ENCODE results near the gene CHI3L1.

CHI3L1 gene

DNA sequence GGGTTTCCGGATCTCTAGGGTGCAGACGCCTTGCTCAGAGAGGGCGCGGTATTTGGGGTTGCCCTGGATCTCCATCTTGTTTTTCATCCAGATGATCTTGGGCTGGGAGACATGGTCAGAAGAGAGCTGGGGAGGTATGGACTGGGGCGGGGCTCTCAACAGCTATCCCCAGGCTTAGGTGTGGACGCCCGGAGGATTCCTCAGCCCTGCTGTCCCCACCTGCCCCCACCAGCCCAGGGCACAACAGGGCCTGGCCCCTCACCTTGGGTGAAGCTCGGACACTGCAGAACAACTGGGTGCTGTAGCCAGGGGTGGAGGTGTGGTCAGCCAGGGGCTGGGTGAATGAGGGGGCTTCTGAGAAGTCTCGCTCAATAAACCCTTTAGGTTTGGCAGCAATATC lies 17.5 kb downstream of the CHI3L1 start:
- no peak for DNase-seq (ENCODE audit: low read depth)

DNA sequence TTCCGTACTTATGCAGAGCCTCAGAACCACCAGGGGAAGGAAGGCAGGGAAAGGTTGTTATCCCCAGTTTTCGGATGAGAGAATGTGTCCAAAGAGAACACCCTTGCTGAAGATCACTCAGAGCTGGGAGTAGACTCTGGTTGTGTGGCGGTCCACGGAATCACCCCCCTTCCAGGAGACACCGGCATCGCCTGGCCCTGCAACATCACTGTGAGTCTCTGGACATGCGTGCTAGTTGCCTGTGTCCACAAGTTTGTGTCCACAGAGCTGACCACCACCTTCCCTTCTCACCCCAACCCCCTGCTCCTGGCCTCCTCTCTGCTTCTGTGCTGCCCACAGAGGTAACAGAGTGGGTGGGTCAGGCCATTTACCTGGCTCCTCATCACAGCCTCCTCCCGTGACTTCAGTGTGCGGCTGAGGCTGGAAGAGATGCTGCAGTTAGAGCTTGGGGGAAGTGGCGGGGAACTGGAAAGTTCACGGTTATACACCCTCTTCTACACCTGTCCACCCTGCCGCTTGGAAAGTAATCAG lies 18.2 kb downstream of the CHI3L1 start:
- DNase-seq (ENCODE audit: low read depth), result no peak

DNA sequence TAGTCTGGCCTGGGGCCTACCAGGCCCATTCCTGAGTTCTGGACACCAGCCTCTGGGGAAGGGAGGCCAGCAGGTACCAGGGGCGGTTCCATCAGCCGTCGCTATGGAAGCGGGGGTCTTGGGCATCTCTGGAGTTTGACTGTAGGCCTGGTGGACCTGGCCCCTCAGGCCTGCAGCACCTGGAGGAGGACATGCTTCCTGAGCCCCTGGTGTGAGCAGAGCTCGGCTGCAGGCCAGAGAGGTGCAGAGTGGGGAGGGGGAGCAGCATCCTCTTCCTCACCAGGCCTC lies 18.6 kb downstream of the CHI3L1 start:
- no peak for DNase-seq (ENCODE audit: low read depth)

DNA sequence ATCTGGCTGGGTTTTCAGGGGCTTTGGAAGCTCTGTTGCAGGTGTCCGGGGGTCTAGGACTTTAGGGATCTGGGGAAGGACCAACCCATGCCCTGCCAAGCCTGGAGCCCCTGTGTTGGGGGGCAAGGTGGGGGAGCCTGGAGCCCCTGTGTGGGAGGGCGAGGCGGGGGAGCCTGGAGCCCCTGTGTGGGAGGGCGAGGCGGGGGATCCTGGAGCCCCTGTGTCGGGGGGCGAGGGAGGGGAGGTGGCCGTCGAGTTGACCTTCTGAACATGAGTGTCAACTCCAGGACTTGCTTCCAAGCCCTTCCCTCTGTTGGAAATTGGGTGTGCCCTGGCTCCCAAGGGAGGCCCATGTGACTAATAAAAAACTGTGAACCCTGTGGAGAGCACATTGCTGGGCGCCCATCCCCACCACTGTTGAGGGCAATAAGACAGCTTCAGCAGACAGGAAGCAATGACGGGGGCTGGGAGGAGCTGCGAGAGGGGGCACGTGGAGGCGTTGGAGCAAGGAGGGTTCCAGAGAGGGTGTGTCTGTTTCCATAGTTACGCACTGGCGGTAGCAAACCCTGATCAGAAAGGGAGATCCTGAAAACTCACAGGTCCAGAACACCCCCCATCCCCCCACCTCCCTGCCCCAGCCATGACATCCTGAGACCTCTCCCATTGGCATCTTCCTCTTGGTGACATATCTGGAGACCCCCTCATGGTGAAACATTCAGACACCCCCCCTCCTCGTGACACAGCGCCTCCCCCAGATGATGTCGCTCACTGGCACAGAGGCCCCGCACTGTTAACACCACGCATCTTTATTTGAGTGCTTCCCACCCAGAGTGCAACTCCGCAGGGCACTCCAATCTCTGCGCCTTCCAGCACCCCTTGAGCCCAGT lies 19.2 kb downstream of the CHI3L1 start:
- DNase-seq (ENCODE audit: low read depth), result no peak

DNA sequence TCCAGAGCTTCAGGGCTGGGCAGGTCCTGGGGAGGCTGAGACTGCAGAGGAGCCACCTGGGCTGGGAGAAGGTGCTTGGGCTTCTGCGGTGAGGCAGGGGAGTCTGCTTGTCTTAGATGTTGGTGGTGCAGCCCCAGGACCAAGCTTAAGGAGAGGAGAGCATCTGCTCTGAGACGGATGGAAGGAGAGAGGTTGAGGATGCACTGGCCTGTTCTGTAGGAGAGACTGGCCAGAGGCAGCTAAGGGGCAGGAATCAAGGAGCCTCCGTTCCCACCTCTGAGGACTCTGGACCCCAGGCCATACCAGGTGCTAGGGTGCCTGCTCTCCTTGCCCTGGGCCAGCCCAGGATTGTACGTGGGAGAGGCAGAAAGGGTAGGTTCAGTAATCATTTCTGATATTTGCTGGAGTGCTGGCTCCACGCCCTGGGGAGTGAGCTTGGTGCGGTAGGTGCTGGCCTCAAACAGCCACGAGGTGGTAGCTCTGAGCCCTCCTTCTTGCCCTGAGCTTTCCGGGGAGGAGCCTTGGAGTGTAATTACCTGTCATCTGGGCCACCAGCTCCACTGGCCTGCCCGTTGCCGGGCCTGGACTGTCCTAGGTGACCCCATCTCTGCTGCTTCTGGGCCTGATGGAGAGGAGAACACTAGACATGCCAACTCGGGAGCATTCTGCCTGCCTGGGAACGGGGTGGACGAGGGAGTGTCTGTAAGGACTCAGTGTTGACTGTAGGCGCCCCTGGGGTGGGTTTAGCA lies 20.1 kb downstream of the CHI3L1 start:
- DNase-seq (ENCODE audit: low read depth), result no peak

DNA sequence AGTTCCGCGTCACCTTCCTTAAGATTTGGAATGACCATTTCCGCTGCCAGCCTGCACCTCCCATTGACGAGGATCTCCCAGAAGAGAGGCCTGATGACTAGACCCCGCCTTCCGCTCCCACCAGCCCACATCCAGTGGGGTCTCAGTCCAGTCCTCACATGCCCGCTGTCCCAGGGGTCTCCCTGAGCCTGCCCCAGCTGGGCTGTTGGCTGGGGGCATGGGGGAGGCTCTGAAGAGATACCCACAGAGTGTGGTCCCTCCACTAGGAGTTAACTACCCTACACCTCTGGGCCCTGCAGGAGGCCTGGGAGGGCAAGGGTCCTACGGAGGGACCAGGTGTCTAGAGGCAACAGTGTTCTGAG lies 20.7 kb downstream of the CHI3L1 start:
- no peak for DNase-seq (ENCODE audit: low read depth)

DNA sequence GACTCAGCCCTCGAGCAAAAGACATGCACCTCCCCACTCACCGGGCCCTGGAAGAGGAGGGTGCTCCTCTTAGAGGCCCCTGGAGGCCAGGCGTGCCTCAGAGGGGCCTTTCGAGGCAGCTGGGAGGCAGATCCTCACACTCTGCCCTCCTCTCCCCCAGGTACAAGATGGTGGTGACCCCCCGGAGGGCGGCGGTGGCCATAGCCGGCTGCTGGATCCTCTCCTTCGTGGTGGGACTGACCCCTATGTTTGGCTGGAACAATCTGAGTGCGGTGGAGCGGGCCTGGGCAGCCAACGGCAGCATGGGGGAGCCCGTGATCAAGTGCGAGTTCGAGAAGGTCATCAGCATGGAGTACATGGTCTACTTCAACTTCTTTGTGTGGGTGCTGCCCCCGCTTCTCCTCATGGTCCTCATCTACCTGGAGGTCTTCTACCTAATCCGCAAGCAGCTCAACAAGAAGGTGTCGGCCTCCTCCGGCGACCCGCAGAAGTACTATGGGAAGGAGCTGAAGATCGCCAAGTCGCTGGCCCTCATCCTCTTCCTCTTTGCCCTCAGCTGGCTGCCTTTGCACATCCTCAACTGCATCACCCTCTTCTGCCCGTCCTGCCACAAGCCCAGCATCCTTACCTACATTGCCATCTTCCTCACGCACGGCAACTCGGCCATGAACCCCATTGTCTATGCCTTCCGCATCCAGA lies 21.3 kb downstream of the CHI3L1 start:
- DNase-seq (ENCODE audit: low read depth), result no peak

DNA sequence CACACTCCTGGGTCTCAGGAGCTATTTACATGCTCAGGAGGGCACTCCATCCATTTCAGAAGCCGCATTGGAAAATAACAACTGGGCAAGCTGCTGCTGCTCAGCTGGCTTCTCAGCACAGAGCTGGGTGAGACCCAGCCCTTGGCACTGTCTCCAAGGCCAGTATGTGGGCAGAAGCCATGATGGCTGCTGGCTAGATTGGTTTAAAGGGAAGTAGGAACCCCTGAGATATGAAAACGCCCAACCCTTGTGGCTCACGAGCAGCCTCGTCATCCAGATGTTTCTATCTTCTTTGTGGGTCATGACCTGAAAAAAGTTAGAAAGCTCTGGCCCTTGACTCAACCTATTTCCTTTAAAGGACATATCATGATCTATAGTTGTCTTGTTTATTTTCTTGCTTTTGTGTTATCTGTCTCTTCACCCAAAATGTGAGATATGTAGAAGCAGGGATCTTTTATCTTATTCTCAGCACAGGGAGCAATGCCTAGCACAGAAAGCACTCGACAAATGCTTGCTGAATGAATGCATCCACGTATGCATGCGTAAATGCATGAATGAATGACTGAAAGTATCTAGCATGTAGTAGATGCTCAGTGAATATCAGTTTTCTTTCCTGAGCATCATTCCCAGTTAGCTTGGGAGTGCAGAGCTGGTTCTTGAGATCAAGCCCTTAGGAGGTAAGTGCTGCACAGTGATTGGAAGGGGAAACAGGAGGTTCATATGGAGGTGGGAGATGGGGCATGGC lies 22.4 kb downstream of the CHI3L1 start:
- DNase-seq (ENCODE audit: low read depth), result no peak

DNA sequence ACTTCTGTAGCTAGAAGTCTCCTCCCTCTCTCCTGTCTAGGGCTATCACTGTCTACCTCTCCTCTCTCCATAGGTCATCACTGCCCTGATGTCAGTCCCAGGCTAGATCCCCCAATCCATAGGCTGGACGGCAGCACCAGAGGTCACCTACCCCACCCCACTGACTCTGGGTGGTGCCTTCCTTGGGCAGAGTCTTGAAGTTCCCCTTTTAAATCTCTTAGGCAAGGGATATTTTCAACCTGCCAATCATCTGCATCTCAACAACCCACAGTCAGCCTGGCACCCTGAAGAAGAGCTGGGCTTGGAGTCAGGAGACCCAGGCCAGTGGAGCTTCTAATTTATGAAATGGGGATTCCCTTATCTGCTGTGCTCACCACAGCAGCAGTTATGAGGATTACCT lies 24.1 kb downstream of the CHI3L1 start:
- no peak for DNase-seq (ENCODE audit: low read depth)

DNA sequence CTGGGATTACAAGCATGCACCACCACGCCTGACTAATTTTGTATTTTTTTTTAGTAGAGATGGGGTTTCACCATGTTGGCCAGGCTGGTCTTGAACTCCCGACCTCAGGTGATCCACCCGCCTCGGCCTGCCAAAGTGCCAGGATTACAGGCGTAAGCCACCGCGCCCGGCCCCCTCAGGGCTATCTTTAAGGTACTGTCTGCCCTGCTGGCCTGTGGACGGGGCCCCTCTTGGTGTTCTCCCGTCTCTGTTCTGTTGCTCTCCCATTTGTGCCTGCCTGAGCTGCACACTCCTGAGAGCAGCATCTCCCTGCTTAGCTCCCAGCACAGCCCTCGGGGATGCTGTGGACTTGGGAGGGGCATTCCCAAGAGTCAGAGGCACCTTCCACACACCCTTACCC lies 24.8 kb downstream of the CHI3L1 start:
- no peak for DNase-seq (ENCODE audit: low read depth)

DNA sequence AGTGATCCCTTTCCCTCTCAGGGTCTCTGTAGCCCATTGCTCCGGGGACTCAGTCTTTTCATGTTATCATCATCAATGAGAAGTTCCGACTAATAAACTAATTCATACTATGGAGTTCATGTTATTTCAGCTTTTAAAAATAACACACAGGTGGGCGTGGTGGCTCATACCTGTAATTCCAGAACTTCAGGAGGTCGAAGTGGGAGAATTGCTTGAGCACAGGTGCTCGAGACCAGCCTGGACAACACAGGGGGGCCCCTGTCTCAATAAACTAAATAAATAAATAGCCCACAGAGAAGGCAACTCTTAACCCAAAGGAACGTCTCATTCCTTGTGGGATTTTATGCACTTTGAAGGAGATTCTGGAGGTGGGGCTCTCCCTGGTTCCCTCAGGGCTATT lies 25.3 kb downstream of the CHI3L1 start:
- no peak for DNase-seq (ENCODE audit: low read depth)

DNA sequence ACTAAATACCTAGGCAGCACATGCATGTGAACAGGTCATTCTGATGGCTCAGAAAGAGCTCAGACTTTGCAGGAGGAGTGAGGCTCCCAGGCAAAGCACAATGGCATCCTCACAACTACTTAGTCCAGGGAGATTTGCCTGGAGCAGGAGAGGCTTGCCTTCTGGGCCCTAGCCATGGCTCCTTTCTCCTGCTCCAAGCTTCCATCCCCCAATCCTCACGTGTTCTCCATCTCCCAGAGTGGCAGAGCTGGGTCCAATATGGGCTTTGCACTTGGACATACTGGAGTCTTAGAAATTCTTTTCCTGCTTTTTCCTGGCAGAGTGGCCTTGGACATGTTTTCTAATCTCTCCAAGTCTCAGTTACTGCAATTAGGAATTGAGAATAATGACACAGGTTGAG lies 26.7 kb downstream of the CHI3L1 start:
- DNase-seq (ENCODE audit: low read depth), result no peak

DNA sequence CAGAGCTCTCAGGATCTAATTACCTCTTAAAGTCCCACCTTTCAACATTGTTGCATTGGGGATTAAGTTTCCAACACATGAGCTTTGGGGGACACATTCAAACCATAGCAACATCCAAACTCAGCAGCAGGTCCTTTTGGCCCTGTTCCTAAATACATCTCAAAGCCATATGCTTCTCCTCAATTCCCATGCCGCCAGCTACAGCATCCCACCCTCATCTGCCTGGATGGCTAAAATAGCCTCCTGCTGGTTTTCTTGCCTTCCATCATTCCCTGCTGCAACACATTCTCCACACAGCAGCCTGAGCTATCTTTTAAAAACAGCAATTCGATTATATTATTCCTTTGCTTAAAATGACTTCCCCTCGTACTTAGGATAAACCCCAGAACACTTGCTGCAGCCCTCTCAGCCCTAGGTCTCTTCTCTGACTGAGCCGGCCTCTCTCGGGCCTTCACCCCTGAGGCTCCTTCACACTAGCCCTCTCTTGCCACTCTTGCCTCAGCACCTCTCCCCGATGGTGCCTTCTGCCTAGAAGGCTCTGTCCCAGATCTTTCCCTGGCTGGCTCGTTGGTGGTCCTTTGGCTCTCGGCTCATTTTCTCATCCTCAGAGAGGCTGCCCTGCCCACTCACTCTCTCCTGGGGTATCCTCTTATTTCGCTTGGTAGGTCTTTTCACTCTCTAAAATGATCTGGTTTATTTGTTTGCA lies 27.4 kb downstream of the CHI3L1 start:
- DNase-seq (ENCODE audit: low read depth), result no peak

DNA sequence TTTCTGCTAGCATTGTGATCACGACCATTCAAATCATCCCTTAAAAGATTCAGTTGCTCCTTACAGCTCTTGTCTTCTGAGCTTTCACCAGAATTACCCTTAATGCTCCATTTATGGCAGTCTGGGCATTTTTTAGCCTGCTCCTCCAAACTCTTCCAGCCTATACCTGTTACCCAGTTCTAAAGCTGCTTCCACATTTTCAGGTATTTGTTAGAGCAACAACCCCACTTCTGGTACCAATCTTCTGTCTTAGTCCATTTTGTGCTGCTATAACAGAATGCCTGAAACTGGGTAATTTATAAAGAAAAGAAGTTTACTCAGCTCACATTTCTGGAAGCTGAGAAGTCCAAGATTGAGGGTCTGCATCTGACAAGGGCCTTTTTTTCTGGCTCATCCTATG lies 28.1 kb downstream of the CHI3L1 start:
- DNase-seq (ENCODE audit: low read depth), result no peak

DNA sequence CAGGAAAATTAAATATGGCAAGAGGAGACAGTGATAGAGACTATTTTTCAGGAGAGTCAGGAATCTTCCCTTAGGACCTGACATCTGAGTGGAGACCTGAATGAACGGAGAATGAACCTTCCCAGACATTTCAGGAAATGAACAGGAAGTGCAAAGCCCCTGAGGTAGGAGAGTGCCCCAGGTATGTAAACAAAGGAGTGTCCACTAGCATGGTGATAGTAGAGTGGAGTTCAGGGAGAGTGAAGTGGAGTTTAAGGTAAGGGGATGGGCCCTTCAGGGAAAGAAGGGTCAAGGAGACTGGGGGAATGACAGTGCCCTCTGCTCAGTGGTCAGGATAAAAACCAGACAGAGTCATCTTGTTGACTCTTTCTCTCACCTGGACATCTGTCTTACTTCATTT lies 30.2 kb downstream of the CHI3L1 start:
- DNase-seq (ENCODE audit: low read depth), result no peak

DNA sequence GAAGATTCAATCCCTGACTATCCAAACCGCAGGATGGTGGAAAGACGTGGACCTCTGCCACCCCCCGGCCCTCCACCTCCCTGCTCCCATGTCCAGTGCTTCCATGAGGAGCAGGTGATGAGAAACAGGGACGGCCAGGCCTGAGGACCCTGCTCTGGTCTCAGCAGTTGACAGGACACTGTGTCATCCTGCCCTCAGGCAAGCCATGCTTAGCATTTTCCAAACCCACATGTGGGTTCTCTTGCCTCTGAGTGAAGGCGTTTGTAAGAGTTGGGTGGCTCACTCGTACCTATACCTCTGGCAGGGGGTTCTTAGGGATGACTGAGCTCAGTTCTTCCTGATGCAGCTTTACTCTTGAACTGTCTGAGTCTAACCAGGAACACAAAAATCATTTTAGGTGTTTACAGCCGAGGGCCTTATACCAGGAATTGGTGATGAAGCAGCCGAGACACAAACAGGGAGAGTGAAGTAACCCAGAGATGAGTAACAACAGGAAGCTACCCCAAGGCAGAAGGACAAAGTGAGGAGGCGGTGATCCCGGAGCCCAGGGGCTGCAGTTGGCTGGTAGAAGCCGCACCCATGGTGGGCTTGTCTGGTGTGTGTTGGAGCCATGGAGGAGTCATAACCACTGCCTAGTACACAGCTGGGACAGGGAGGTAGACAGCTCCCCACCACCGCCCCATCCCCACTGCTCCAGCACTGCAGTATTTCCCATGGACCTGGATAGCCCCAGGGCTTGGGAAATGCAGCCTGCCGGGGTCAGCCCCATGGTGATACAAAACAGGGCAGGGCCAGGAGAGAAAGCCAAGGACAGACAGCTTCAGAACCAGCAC lies 32.3 kb downstream of the CHI3L1 start:
- DNase-seq (ENCODE audit: low read depth), result no peak

DNA sequence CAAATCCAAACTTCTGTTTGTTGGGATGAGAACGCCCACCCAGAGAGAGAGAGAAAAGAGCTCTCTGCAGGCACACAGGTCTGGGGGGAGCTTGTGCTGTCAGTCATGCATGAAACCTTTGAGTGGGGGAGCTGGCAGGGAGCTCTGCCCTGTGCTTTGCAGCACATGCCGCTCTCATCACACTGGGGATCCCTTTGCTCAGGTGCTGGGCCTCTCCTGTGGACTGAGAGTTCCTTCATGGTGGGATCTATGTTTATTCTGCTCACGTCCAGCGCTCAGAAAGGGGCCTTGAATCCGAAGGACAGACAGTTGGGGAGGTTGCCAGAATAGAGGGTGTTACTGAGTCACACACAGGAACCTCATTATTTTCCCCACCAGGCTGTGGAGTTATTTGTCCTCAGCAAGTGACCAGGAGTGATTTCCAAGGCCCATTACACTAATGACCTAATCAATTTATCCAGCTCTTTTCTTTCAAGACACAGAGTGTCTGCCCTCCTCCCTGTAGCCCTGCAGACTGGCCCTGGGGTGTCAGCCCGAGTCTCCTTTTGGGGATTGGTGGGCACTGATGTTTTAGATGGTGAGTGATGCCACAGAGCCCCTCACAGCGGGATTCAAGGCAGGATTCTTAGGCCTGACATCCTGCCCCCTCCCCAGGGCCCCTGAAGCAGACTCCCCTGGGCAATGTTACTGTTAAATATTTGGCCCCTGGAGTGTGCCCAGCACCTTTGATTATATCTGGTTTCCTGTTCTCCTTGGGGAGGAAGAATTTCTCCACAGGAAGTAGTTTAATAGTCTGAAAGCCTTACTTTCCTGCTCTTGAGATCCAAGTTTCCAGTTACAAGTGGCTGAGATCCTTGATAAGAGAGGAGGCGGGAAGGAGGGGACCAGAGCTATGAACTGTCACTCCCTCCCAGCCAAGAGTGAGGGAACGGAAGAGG lies 33.2 kb downstream of the CHI3L1 start:
- DNase-seq (ENCODE audit: low read depth), result no peak

DNA sequence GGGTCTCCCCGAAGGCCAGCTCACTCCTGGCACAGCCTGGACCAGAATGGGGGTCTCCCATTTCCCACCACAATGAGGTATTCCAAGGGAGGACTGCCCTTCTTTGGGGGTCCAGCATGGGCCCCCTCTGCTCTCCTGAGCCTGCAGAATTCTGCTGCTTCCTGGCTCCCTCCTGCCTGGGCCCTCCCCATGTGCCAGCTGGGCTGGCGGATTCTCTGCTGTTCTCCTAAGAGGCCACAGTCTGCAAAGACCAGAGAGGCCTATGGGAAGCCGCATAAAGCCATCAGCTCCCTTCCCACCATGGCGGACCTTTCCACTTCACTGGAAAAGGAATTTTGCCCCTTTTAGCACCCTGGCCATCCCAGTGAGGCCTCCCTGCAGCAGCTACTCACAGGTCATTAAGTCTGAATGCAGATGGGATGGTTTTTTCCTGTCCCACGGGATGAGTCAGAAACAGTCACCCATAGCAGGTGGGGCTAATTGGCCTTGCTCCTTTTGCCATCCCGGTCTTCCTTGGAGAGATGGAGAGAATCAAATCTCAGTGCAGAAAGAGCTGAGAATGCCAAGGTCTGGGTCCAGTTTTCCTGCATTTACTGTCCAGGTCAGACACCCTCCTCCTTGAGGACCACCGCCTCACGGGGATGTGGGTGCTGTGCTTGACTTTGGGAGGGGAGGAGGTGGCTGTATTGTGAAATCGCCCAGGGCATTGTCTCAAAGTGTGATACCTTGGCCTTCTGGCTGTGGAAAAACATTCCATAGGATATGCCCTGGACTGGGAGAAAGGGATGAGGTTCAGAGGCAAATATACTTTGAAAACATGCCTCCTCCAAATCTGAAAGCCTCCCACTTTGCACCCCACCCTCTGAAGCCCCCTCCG lies 34.1 kb downstream of the CHI3L1 start:
- DNase-seq (ENCODE audit: low read depth), result no peak
